Transverse colon (tissue), 4 donors: ENCODE results near the gene XRN2. TPM values are rescaled to one million over a fixed set of nuclear protein-coding genes. Genes with fewer than 3 reads are reported as not detected.
"Not testable (repeated sequence)": the region's sequence is repeated elsewhere in the genome, so short reads cannot be mapped to it uniquely, and the experiment has no call there.

Experiments
- DNase-seq: peaks from one replicate; pipeline ENCODE4 v3.0.0-alpha.2; 2019
- H3K27ac ChIP-seq, 4 donors: fragments of 200-600 bp; sonication (generic); 2 replicates each; pipeline ENCODE4 v1.5.1; 2016 to 2018; ENCODE audit warnings: inconsistent platforms in 4 of 4
- H3K27me3 ChIP-seq: fragments of 200-600 bp; sonication (generic); 2 replicates; pipeline ENCODE4 v1.5.1; 2017; ENCODE audit warnings: inconsistent platforms
- H3K36me3 ChIP-seq, 4 donors: fragments of 200-600 bp; sonication (generic); 2 replicates each; pipeline ENCODE4 v1.5.1; 2017 to 2019; ENCODE audit warnings: inconsistent platforms in 4 of 4
- H3K4me1 ChIP-seq, 4 donors: fragments of 200-600 bp; sonication (generic); 2 replicates each; pipeline ENCODE4 v1.5.1; 2017 to 2020; ENCODE audit warnings: inconsistent platforms in 4 of 4
- H3K4me3 ChIP-seq, 4 donors: fragments of 200-600 bp; sonication (generic); 1 replicate in 1 of 4; 2 replicates in 3 of 4; pipeline versions ENCODE4 v1.5.1 to v1.6.1; 2017 to 2019; ENCODE audit warnings: inconsistent platforms in 4 of 4
- H3K9me3 ChIP-seq, 2 donors: fragments of 200-600 bp; sonication (generic); 2 replicates each; pipeline ENCODE4 v1.5.1; 2017 to 2019; ENCODE audit warnings: inconsistent platforms in 2 of 2
- CTCF ChIP-seq, 5 experiments: fragments of 200-600 bp in 3 of 5; fragments of 450-650 bp in 2 of 5; sonication (generic) in 3 of 5; IDR thresholded peaks; 1 replicate in 2 of 5; 2 replicates in 3 of 5; pipeline ENCODE4 v1.5.1; 2016 to 2017; ENCODE audit warnings: antibody characterized with exemption in 5 of 5, inconsistent platforms in 3 of 5, mild to moderate bottlenecking in 2 of 5, moderate library complexity in 1 of 5
- EP300 ChIP-seq: sonication (generic); formaldehyde crosslinking; IDR thresholded peaks from one replicate; pipeline ENCODE4 v1.6.1; 2017; ENCODE audit warnings: antibody characterized with exemption, low read depth
- POLR2A ChIP-seq: fragments of 450-650 bp; IDR thresholded peaks from one replicate; pipeline ENCODE4 v1.6.1; 2016; ENCODE audit warnings: antibody characterized with exemption, mild to moderate bottlenecking, moderate library complexity
- POLR2AphosphoS5 ChIP-seq, 3 donors: sonication (generic); formaldehyde crosslinking; IDR thresholded peaks; one replicate each; pipeline ENCODE4 v1.6.1; 2016; ENCODE audit warnings: antibody characterized with exemption in 3 of 3
- WGBS, 2 donors: methylation state at CpG; one replicate each; pipeline ENCODE4 v1.1.5; 2018; ENCODE audit warnings: low coverage in 1 of 2; 5-methylcytosine and 5-hydroxymethylcytosine counted together
- in situ Hi-C, 4 donors: fragments of 200-750 bp; cut with MboI; loops; one replicate each; pipeline versions ENCODE4 v1.15.0 to v1.15.1; 2017; ENCODE audit warnings: low sequenced_read_pairs in 3 of 4, low pct_ligation_motif_present in 1 of 4, low pct_unique_long_range_greater_than_20kb in 1 of 4
- intact Hi-C: fragments of 100-400 bp; cut with DNase I; formaldehyde crosslinking; loops from one replicate; pipeline ENCODE4 v1.15.1; 2023; ENCODE audit warnings: low total_unique reads
- total RNA-seq, 4 donors: library from RNA; depleted of rRNA; stranded (reverse); fragments of >200 nt; gene quantifications; one replicate each; pipeline ENCODE4 v1.1.0, GENCODE V29; 2016

The XRN2 gene
- total RNA-seq, 4 donors from 2014 or later, result 16.1 to 46.4 (median 30.3) TPM

GRCh38 chr20:21398109-21399004 is 95.2 kb downstream of the XRN2 start:
- no peaks in the 10 kb centered on the region for H3K36me3 ChIP-seq
- no peak overlapping the region for H3K4me3 ChIP-seq
- in situ Hi-C loops, result no loop called here
- no peak overlapping the region for H3K27ac ChIP-seq
- H3K27me3 ChIP-seq, result peaks cover 100% of the 10 kb centered on the region
- intact Hi-C loops, result no loop called here
- WGBS, 2 donors, result 23 to 25% methylated on average over 10 of the region's 10 CpGs
- no peak for DNase-seq
- no peaks in the 10 kb centered on the region for H3K9me3 ChIP-seq
- H3K4me1 ChIP-seq, result peaks cover 0 to 16% (median 6%) of the 10 kb centered on the region in 4 donors
- TF ChIP-seq CTCF (IDR thresholded peaks at IDR 0.05) (no peak), EP300 (no peak)

GRCh38 chr20:21399005-21399475 is 95.9 kb downstream of the XRN2 start:
- H3K27me3 ChIP-seq, result peaks cover 100% of the 10 kb centered on the region
- H3K27ac ChIP-seq, result no peak overlapping the region
- 29 to 33% methylated on average over 5 of the region's 5 CpGs for WGBS, 2 donors
- intact Hi-C loops, result no loop called here
- no peak for DNase-seq
- no peak overlapping the region for H3K4me3 ChIP-seq
- H3K4me1 ChIP-seq, result peaks cover 0 to 16% (median 6%) of the 10 kb centered on the region in 4 donors
- TF ChIP-seq POLR2AphosphoS5 (IDR thresholded peaks at IDR 0.05) (no peak), POLR2A (no peak), CTCF (IDR thresholded peaks at IDR 0.05) (no peak), EP300 (no peak)
- no peaks in the 10 kb centered on the region for H3K9me3 ChIP-seq
- in situ Hi-C loops, result no loop called here
- H3K36me3 ChIP-seq, result no peaks in the 10 kb centered on the region

- peaks cover 67% of the 10 kb centered on the region for H3K27me3 ChIP-seq
- no peaks in the 10 kb centered on the region for H3K4me1 ChIP-seq
- H3K36me3 ChIP-seq, result no peaks in the 10 kb centered on the region
- in situ Hi-C loops (no loop called here), intact Hi-C loops (no loop called here)
- no peak for DNase-seq
- TF ChIP-seq POLR2AphosphoS5 (IDR thresholded peaks at IDR 0.05), result no peak
- no peak for TF ChIP-seq CTCF (IDR thresholded peaks at IDR 0.05)
- TF ChIP-seq POLR2A, result no peak
- no peak for TF ChIP-seq EP300
- H3K9me3 ChIP-seq, result no peaks in the 10 kb centered on the region
- no peak overlapping the region for H3K27ac ChIP-seq
- H3K4me3 ChIP-seq, result no peak overlapping the region
Measured at GRCh38 chr20:21411725-21412124, 108.6 kb downstream of the XRN2 start.

- H3K36me3 ChIP-seq, H3K9me3 ChIP-seq, H3K27ac ChIP-seq, in situ Hi-C loops, intact Hi-C loops, H3K4me1 ChIP-seq, DNase-seq, H3K4me3 ChIP-seq: not testable (repeated sequence)
- 25% methylated on average over 3 of the region's 3 CpGs; no CpG with 5 or more reads in 1 of the 2 donors for WGBS, 2 donors
- peaks cover 56% of the 10 kb centered on the region for H3K27me3 ChIP-seq
Measured at GRCh38 chr20:21413996-21414395, 110.9 kb downstream of the XRN2 start.

GRCh38 chr20:21419147-21419546 is 116.0 kb downstream of the XRN2 start:
- H3K27ac ChIP-seq, DNase-seq, in situ Hi-C loops, H3K36me3 ChIP-seq, intact Hi-C loops, H3K4me3 ChIP-seq, H3K9me3 ChIP-seq, H3K4me1 ChIP-seq: not testable (repeated sequence)
- peaks cover 17% of the 10 kb centered on the region for H3K27me3 ChIP-seq
- whole genome bisulfite sequencing, 2 donors, result 59 to 61% methylated on average over 2 of the region's 2 CpGs
